Right lobe of liver (tissue), 6 donors: ENCODE data around the gene STK38L. TPM values are rescaled to one million over a fixed set of nuclear protein-coding genes. Genes with fewer than 3 reads are reported as not detected.

ENCODE experiments used
- ATAC-seq, 4 donors: fragments of 200-7000 bp; cut with Tn5 transposase; one replicate each; pipeline ENCODE4 v1.9.1; 2020; ENCODE audit warnings: mild to moderate bottlenecking in 4 of 4, moderate library complexity in 4 of 4
- DNase-seq, 3 donors: peaks; one replicate each; pipeline ENCODE4 v3.0.0-alpha.2; 2020
- H3K27ac ChIP-seq, 3 donors: fragments of 200-600 bp; one replicate each; pipeline ENCODE4 v1.8.0; 2022
- H3K27me3 ChIP-seq, 2 donors: fragments of 200-600 bp; one replicate each; pipeline ENCODE4 v1.8.0; 2022
- H3K36me3 ChIP-seq, 4 donors: fragments of 200-600 bp; sonication (generic) in 1 of 4; one replicate each; pipeline versions ENCODE4 v1.5.1 to v1.8.0; 2017 to 2022; ENCODE audit warnings: control low read depth in 1 of 4
- H3K4me1 ChIP-seq, 4 donors: fragments of 200-600 bp; sonication (generic) in 1 of 4; one replicate each; pipeline versions ENCODE4 v1.5.1 to v1.8.0; 2017 to 2022; ENCODE audit warnings: control low read depth in 1 of 4
- H3K4me3 ChIP-seq, 3 donors: fragments of 200-600 bp; one replicate each; pipeline ENCODE4 v1.8.0; 2022
- H3K9me3 ChIP-seq, 4 donors: fragments of 200-600 bp; sonication (generic) in 1 of 4; one replicate each; pipeline versions ENCODE4 v1.5.1 to v1.8.0; 2017 to 2022; ENCODE audit warnings: control low read depth in 1 of 4
- POLR2A ChIP-seq: fragments of 450-650 bp; IDR thresholded peaks from one replicate; pipeline ENCODE4 v1.6.1; 2017; ENCODE audit warnings: antibody characterized with exemption, mild to moderate bottlenecking
- WGBS: methylation state at CpG from one replicate; pipeline ENCODE4 v1.1.6; 2018; ENCODE audit warnings: low coverage, low lambda C conversion rate; ENCODE audit not compliant: insufficient coverage; ENCODE audit errors: missing lambda C conversion rate; 5-methylcytosine and 5-hydroxymethylcytosine counted together
- intact Hi-C, 2 donors: fragments of 100-400 bp; cut with DNase I; formaldehyde crosslinking; loops; one replicate each; pipeline versions ENCODE4 v1.11.2 to v1.14.1; 2022
- total RNA-seq, 6 experiments: library from RNA; depleted of rRNA in 2 of 6; stranded (reverse); fragments of >200 nt in 2 of 6; fragmentation: NEBNext Ultra II Directional in 3 of 6; extraction: Animal tissue kit (Norgen Biotek cat#: 25700) in 3 of 6; gene quantifications; one replicate each; pipeline versions ENCODE4 v1.1.0 to v1.2.4, GENCODE V29; 2016 to 2023
- TF ChIP-seq, protein P1 (sequence below), 4 donors: fragments of 200-600 bp in 3 of 4; fragments of 450-650 bp in 1 of 4; IDR thresholded peaks; one replicate each; pipeline versions ENCODE4 v1.5.1 to v1.8.0; 2016 to 2022; ENCODE audit warnings: antibody characterized with exemption in 4 of 4, mild to moderate bottlenecking in 2 of 4
- donor health status: DM: no; HTN: yes; CAD: no.
- donor health status: DM: no; HTN: no; CAD: no.
- donor health status: DM: no; HTN: no; CAD: no.
- donor health status: DM: no; HTN: yes; CAD: no.
- donor health status: DM: no; HTN: yes; CAD: no.

Gene STK38L
- total RNA-seq, 6 experiments from 2014 or later: 6.0 to 18.1 (median 7.3) TPM

DNA sequence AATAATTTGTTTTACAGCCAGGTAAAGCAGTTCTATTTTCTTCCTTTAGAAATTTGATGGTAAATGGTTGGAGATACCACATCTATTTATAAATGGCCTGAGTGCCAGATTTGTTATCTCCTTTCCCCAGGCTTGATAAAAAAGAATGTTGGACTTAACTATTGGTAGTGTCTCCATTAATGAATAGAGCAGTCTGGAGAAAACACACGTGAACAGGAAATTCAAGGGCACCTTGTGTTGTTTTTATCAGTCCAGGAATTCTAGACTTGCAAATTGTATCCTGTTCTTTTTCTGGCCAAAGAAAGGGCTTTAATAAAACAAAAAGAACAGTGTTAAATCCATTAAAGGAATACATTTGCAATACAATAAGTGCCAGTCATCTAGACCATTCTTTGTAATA, 47.8 kb downstream of the STK38L start:
- Histone ChIP-seq H3K9me3 (no peaks in the 10 kb centered on the region), H3K36me3 (no peaks in the 10 kb centered on the region), H3K27me3 (no peaks in the 10 kb centered on the region), H3K4me3 (no peak overlapping the region), H3K4me1 (peaks cover 0 to 15% (median 0%) of the 10 kb centered on the region in 4 donors), H3K27ac (no peak overlapping the region)
- intact Hi-C loops: no loop called here
- ATAC-seq (peak in 1 of 4 donors; percentile 44), DNase-seq (no peak)
- 11% methylated on average over 1 of the region's 1 CpG for WGBS
- no peak for TF ChIP-seq POLR2A
- TF ChIP-seq, protein P1, sequence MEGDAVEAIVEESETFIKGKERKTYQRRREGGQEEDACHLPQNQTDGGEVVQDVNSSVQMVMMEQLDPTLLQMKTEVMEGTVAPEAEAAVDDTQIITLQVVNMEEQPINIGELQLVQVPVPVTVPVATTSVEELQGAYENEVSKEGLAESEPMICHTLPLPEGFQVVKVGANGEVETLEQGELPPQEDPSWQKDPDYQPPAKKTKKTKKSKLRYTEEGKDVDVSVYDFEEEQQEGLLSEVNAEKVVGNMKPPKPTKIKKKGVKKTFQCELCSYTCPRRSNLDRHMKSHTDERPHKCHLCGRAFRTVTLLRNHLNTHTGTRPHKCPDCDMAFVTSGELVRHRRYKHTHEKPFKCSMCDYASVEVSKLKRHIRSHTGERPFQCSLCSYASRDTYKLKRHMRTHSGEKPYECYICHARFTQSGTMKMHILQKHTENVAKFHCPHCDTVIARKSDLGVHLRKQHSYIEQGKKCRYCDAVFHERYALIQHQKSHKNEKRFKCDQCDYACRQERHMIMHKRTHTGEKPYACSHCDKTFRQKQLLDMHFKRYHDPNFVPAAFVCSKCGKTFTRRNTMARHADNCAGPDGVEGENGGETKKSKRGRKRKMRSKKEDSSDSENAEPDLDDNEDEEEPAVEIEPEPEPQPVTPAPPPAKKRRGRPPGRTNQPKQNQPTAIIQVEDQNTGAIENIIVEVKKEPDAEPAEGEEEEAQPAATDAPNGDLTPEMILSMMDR (IDR thresholded peaks at IDR 0.05): no peak

DNA sequence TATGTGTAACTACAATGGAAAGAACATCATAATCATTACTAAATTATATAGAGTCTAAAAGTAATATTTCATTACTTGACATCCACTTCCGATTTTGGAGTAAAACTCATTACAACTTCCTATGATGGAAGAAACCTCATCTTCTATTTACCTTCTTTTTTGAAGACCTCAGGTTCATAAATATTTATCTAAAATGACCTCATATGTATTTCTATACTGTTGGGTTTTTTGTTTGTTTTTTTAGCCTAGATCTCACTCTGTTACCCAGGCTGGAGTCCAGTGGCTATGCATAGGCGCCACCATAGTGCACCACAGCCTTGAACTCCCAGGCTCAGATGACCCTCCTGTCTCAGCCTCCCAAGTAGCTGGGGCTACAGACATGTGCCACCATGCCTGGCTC, 48.6 kb downstream of the STK38L start:
- Histone ChIP-seq H3K27me3 (no peaks in the 10 kb centered on the region), H3K27ac (peak overlapping the region in 1 of 3 donors; percentile 26), H3K36me3 (no peaks in the 10 kb centered on the region), H3K9me3 (no peaks in the 10 kb centered on the region), H3K4me1 (peaks cover 0 to 15% (median 0%) of the 10 kb centered on the region in 4 donors), H3K4me3 (no peak overlapping the region)
- DNase-seq (no peak), ATAC-seq (no peak)
- intact Hi-C loops: no loop called here
- TF ChIP-seq, protein P1 (IDR thresholded peaks at IDR 0.05): no peak
- WGBS: 83% methylated on average over 2 of the region's 2 CpGs

DNA sequence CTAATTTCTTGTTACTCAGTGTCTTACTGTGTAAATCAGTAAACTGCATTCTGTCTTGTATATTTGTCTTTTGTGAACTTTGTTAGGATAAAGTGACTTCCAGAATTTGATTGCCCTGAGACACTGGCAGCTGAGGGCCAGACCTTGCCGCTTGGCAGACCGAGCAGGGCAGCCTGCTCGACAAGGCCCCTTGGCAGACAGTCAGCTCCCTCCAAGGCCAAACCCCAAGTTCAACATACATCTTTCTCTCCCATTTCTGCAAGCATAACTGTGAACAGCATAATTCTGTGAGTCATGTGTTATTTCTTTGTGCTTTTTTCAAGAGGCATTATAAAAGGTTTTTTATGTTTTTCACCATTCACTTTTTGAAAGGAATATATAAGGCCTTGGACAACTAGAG, 49.4 kb downstream of the STK38L start:
- TF ChIP-seq, protein P1 (IDR thresholded peaks at IDR 0.05): no peak
- no peak for TF ChIP-seq POLR2A
- WGBS: 33% methylated on average over 3 of the region's 3 CpGs
- H3K36me3 ChIP-seq: no peaks in the 10 kb centered on the region
- H3K27ac ChIP-seq: peak overlapping the region in 1 of 3 donors; percentile 26
- peak in 2 of 3 donors; percentile 66 to 72 for DNase-seq
- H3K4me3 ChIP-seq: no peak overlapping the region
- intact Hi-C loops: no loop called here
- ATAC-seq: peak in 3 of 4 donors; percentile 22 to 89 (median 35)
- no peaks in the 10 kb centered on the region for H3K27me3 ChIP-seq
- H3K9me3 ChIP-seq: no peaks in the 10 kb centered on the region
- H3K4me1 ChIP-seq: peaks cover 0 to 15% (median 0%) of the 10 kb centered on the region in 4 donors

DNA sequence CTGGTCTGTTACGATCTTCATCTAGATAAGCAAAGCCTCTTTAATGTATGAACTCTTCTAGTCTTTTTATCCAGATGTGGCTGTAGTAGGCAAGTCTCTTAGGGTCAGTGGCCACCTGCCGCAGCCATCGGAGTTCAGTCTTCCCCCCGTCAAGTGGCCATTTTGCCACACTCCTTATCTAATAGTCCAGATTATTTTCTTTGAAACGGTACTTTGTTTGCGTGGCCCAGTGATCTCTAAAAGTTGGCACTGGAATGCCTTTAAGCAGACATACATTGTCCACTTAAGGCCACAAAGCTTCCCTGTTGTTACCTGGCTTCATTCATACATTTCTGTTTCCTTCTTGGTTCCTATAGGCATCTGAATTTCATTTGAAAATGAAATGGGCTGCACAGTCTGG, 52.6 kb downstream of the STK38L start:
- Histone ChIP-seq H3K4me3 (no peak overlapping the region), H3K27ac (no peak overlapping the region), H3K36me3 (peaks cover 0 to 2% (median 0%) of the 10 kb centered on the region in 4 donors), H3K27me3 (no peaks in the 10 kb centered on the region), H3K4me1 (peaks cover 0 to 15% (median 0%) of the 10 kb centered on the region in 4 donors), H3K9me3 (no peaks in the 10 kb centered on the region)
- ATAC-seq (no peak), DNase-seq (no peak)
- WGBS: 79% methylated on average over 6 of the region's 6 CpGs
- no peak for TF ChIP-seq POLR2A
- TF ChIP-seq, protein P1 (IDR thresholded peaks at IDR 0.05): no peak
- intact Hi-C loops: no loop called here

DNA sequence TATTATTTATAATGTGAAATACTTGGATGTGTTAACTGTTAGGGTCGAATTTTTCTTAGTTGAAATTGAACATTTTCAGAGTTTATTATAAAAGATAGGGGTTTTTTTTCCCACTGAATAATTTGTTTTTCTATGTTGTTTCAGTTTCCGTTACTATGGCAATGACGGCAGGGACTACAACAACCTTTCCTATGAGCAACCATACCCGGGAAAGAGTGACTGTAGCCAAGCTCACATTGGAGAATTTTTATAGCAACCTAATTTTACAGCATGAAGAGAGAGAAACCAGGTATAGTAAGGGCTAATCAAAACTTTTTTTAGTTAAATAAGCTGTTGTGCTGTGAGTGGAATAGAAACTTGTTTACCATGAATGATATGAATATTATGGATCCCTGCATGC, 53.5 kb downstream of the STK38L start:
- DNase-seq: no peak
- 89% methylated on average over 4 of the region's 4 CpGs for WGBS
- no peaks in the 10 kb centered on the region for H3K27me3 ChIP-seq
- no peak overlapping the region for H3K27ac ChIP-seq
- ATAC-seq: no peak
- TF ChIP-seq, protein P1 (IDR thresholded peaks at IDR 0.05): no peak
- no peak for TF ChIP-seq POLR2A
- H3K4me1 ChIP-seq: peaks cover 0 to 11% (median 0%) of the 10 kb centered on the region in 4 donors
- H3K4me3 ChIP-seq: no peak overlapping the region
- H3K9me3 ChIP-seq: no peaks in the 10 kb centered on the region
- intact Hi-C loops: no loop called here
- H3K36me3 ChIP-seq: peaks cover 0 to 3% (median 0%) of the 10 kb centered on the region in 4 donors
